NCI-H2227 (cell line): Measurements from ENCODE around the gene TRIM62.
A peak's percentile ranks its signal among the peaks of the same experiment; 100 is the strongest.
"Not testable (repeated sequence)": the region's sequence is repeated elsewhere in the genome, so short reads cannot be mapped to it uniquely, and the experiment has no call there.

Experiments
- DNase-seq: peaks from one replicate; lab custom pipeline; 2025; ENCODE audit not compliant: unreplicated experiment; lab: John Stamatoyannopoulos, UW

TRIM62 gene

DNA sequence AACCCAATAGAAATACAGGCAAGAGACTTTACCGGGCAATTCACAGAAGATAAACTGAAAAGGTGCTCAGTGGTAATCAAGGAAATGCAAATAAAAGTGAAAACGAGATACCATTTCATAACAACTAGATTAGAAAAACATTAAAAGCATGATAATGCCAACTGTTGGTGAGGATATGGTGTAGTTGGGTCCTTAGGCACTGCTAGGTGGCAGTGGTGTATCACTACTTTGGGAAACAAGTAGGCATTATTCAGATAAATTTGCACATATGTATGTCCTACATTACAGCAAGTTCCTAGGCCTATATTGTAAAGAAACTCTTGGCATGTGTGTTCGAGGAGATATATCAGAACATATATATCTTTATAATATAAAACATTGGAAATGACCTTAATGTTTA lies 69.9 kb downstream of the TRIM62 start:
- no peak for DNase-seq

DNA sequence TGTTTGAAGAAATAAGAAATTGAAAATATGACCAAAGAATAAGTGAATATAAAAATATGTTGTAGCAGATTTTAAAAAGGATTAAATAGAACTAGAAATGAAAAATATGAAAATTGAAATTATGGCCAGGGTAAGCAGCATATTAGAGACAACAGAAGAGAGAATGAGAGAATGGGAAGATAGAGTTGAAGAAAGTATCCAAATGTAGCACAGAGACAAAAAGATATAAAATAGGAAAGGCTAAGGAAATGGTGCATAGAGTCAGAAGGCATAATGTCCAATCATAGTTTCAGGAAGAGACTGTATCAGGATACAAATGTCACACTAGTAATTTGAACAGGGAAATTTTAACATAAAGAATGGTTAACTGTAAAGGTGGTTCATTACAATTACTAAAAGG lies 71.4 kb downstream of the TRIM62 start:
- no peak for DNase-seq

DNA sequence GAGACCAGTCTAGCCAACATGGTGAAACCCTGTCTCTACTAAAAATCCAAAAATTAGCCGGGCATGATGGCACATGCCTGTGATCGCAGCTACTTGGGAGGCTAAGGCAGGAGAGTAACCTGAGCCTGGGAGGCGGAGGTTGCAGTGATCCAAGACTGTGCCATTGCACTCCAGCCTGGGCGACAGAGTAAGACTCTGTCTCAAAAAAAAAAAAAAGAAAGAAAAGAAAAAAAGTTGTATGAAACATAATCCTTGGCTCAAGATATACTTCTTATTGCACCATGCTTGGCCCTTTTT lies 81.8 kb downstream of the TRIM62 start:
- DNase-seq = not testable (repeated sequence)

DNA sequence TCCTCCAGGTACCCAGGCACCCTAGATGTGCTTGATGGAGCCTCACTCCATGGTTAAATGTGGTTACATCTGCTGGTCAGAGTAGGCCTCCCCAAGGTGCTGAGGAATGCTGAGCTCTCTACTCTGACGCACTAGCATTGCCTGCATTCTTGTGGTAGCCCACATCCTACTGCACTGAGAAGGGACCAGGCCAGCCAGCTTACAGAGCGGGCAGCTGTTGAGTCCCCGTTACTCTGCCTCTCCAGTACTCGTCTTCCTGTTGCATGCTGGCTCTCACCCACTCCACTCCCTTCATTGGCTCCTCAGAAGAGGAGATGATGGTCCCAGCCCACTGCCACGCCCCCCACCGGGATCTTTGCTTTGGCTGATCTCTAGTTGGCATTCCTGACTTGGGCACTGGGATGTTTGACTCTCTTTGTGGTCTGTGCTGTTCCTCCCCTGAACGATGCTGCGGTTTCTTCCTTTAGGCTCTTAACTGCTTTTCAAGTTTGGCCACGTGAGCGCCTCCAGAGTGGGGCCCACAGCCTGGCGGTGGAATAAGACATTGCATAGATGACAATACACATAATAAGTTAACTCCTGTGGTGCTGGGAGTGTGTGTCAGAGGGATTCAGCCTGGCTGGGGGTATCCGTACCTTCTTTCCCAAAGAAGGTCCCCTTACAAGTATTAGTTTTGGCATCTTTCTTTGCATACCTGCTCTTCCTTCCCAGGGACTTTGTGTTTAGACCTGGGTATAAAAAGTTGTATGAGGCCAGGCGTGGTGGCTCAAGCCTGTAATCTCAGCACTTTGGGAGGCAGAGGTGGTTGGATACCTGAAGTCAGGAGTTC lies 82.3 kb downstream of the TRIM62 start:
- DNase-seq = peak; percentile 17

DNA sequence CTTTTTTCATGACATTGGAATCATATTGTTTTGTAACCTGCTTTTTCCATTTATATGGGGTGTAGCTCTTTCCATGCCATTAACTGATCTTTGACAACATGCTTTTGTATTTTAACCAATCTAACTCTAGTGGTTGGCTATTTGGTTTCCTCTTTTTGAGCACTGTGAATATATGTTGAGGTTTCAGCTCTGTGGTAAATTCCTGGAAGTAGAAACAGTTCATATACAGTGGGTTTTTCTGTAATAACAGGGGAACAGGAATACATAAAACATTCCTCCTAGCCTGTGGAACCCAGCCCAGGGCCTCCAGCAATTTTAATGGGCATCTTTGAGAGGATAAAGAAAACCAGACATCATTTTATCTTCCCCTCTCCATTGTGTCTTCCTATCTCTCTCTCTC lies 83.5 kb downstream of the TRIM62 start:
- DNase-seq = no peak

DNA sequence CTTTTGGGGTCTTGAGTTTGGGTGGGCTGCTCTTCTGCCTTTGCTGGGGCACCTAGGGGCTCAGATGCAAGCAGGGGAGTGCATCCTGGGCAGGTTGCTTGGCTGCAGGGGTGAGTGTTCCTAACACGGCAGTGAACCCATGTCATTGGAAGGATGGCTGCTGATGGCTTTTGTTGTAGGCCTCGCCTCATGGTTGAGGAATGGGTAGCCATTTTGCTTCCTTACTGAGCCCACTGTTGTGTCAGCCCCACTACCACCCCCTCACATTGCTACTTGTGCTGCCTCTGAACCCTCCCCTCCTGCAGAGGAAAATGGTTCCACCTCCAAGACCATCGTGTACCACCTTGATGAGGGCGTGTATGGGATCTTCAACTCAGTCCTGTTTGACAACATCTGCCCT lies 84.1 kb downstream of the TRIM62 start:
- DNase-seq = no peak

DNA sequence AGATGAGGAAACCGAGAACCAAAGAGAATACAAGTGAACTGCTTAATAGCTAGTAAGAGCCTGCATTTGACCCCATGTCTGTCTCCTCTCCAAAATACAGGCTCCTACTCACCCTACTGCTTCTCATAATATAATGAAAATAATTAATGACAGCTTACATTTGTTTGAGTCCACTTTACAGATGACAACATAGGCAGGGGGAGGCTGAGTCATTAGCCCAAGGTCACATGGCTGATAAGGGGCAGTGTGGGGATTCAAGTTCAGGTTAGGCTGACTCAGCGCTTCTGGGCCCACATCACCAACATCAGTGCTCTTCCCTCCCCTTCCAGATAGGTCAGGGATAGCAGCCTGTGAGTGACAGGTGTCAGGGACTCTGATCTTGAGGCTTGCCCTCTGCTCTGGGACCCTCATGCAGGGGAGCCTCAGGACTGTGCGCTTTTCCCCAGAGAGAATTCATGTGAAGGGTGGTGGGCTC lies 84.7 kb downstream of the TRIM62 start:
- DNase-seq = no peak

DNA sequence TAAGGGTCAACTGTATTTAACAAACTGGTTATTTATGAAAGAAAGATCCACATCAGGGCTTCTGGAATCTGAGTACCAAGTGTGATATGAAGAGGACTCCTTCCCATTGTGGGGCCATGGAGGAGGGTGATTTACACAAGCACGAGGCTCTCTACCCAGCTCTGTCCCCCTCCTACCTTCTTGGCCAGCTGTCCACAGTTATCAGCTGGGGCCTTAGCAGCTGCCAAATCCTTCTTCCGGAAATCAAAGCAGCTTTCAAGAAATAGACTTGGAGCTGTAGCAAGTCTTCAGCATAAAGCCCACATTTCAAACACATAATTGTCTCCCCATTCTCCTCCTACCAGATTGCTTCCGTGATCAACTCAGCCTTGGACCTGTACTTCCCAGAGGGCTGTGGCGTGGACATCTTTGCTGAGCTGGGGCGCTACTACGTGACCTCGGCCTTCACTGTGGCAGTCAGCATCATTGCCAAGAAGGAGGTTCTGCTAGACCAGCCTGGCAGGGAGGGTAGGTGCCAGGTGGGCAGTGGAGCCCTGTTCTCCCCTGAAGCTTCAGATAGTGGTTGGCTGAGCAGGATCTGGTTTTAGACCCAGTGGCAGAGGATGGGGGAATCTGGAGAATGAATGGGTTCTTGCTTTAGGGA lies 85.4 kb downstream of the TRIM62 start:
- DNase-seq = no peak
